Hematopoietic multipotent progenitor cell treated with erythropoietin and hydrocortisone succinate and interleukin-3 and kit ligand, for 17 days (in vitro differentiated cells): ENCODE data around the gene CETN2.
"Not testable (repeated sequence)": the region's sequence is repeated elsewhere in the genome, so short reads cannot be mapped to it uniquely, and the experiment has no call there.

Source experiments
- DNase-seq: peaks from one replicate; pipeline ENCODE4 v3.0.0-alpha.2; 2015; ENCODE audit warnings: low spot score

The CETN2 gene

GRCh38 chrX:152830312-152831305 lies at the start of gene CETN2, which contains the start of gene NSDHL:
Gene CETN2, minus strand, starts transcription at chrX:152830757. Its CDS starts 47 bp downstream, at chrX:152830710.
Gene NSDHL, plus strand, starts transcription at chrX:152831063. Its CDS starts 15,262 bp downstream, at chrX:152846325.
- peak; percentile 94 for DNase-seq

- no peak for DNase-seq
These were observed 48.6 kb upstream of the CETN2 start for GRCh38 chrX:152878976-152879755.

GRCh38 chrX:152876931-152877840 lies 46.6 kb upstream of the CETN2 start:
- no peak for DNase-seq

- DNase-seq: no peak
These were observed 42.8 kb upstream of the CETN2 start for GRCh38 chrX:152873361-152873760.

GRCh38 chrX:152872522-152872921 lies 42.0 kb upstream of the CETN2 start:
- DNase-seq: no peak

GRCh38 chrX:152871260-152871659 lies 40.7 kb upstream of the CETN2 start:
- no peak for DNase-seq

GRCh38 chrX:152869972-152870371 lies 39.4 kb upstream of the CETN2 start:
- DNase-seq: no peak

GRCh38 chrX:152866386-152866785 lies 35.8 kb upstream of the CETN2 start:
- no peak for DNase-seq

GRCh38 chrX:152865232-152865920 lies 34.8 kb upstream of the CETN2 start:
- DNase-seq: no peak

- DNase-seq: no peak
These were observed 31.3 kb upstream of the CETN2 start for GRCh38 chrX:152861826-152862225.

GRCh38 chrX:152861116-152861515 lies 30.6 kb upstream of the CETN2 start:
- DNase-seq: no peak

GRCh38 chrX:152853986-152854385 lies 23.4 kb upstream of the CETN2 start:
- DNase-seq: no peak

GRCh38 chrX:152850465-152850864 lies 19.9 kb upstream of the CETN2 start:
- no peak for DNase-seq

- no peak for DNase-seq
These were observed 16.7 kb upstream of the CETN2 start for GRCh38 chrX:152847281-152847680.

- DNase-seq: no peak
These were observed 15.2 kb upstream of the CETN2 start for GRCh38 chrX:152845618-152846240.

GRCh38 chrX:152844256-152844655 lies 13.7 kb upstream of the CETN2 start:
- DNase-seq: no peak

GRCh38 chrX:152843852-152844251 lies 13.3 kb upstream of the CETN2 start:
- DNase-seq: peak; percentile 5

GRCh38 chrX:152842772-152843338 lies 12.3 kb upstream of the CETN2 start:
- DNase-seq: no peak

- not testable (repeated sequence) for DNase-seq
These were observed 4.9 kb upstream of the CETN2 start for GRCh38 chrX:152835470-152835869.

- DNase-seq: no peak
These were observed 2.8 kb upstream of the CETN2 start for GRCh38 chrX:152833378-152833777.
